SK-N-SH (cell line): Measurements from ENCODE around the gene ADAMTS14.

Source experiments
- CTCF ChIP-seq: fragments of 200-600 bp; sonication (generic); IDR thresholded peaks from 2 replicates; pipeline ENCODE4 v1.6.1; 2017; ENCODE audit warnings: antibody characterized with exemption, mild to moderate bottlenecking, moderate library complexity
- GABPA ChIP-seq: IDR thresholded peaks from 2 replicates; pipeline ENCODE4 v1.4.0; 2012; ENCODE audit warnings: low read depth, mild to moderate bottlenecking
- TF ChIP-seq, protein P1 (sequence below): IDR thresholded peaks from 2 replicates; pipeline ENCODE4 v1.4.0; 2012; ENCODE audit warnings: low read depth, borderline replicate concordance
- TF ChIP-seq, protein P2 (sequence below): IDR thresholded peaks from 2 replicates; pipeline ENCODE4 v1.4.0; 2012; ENCODE audit warnings: low read depth

DNA sequence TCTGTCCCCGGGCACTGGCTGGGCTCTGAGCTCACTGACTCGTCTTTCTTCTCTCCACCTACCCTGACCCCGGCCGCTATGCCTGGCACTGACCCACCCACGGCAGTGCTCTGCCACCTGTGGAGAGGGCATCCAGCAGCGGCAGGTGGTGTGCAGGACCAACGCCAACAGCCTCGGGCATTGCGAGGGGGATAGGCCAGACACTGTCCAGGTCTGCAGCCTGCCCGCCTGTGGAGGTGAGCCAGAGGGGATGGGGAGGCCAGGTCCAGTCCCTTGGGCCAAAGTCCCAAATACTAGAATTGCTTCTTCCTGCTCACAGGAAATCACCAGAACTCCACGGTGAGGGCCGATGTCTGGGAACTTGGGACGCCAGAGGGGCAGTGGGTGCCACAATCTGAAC is 85.5 kb downstream of the ADAMTS14 start:
- TF ChIP-seq, protein P1, sequence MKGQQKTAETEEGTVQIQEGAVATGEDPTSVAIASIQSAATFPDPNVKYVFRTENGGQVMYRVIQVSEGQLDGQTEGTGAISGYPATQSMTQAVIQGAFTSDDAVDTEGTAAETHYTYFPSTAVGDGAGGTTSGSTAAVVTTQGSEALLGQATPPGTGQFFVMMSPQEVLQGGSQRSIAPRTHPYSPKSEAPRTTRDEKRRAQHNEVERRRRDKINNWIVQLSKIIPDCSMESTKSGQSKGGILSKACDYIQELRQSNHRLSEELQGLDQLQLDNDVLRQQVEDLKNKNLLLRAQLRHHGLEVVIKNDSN, result no peak
- TF ChIP-seq, protein P2, sequence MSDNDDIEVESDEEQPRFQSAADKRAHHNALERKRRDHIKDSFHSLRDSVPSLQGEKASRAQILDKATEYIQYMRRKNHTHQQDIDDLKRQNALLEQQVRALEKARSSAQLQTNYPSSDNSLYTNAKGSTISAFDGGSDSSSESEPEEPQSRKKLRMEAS, result no peak
- TF ChIP-seq CTCF (no peak), GABPA (no peak)
